H9 (cell line): ENCODE data around the gene GABRD. TPM values are rescaled to one million over a fixed set of nuclear protein-coding genes. Genes with fewer than 3 reads are reported as not detected.

ENCODE experiments used
- DNase-seq: peaks from one replicate; pipeline ENCODE4 v3.0.0-alpha.2; 2017
- H2AFZ ChIP-seq: one replicate; pipeline ENCODE4 v1.6.1; 2013; ENCODE audit warnings: mild to moderate bottlenecking, low read length, control low read depth, moderate library complexity
- H2AK5ac ChIP-seq: 2 replicates; pipeline ENCODE4 v1.6.1; 2013; ENCODE audit warnings: low read length, control low read depth, mixed read lengths; ENCODE audit not compliant: insufficient read length
- H2BK120ac ChIP-seq: one replicate; pipeline ENCODE4 v1.6.1; 2013; ENCODE audit warnings: low read depth, mild to moderate bottlenecking, low read length, control low read depth, inconsistent platforms; ENCODE audit not compliant: poor library complexity, severe bottlenecking
- H2BK12ac ChIP-seq: 2 replicates; pipeline ENCODE4 v1.6.1; 2013; ENCODE audit warnings: low read length, control low read depth, mixed read lengths, low read depth; ENCODE audit not compliant: insufficient read length
- H2BK15ac ChIP-seq: 2 replicates; pipeline ENCODE4 v1.6.1; 2013; ENCODE audit warnings: low read depth, low read length, control low read depth
- H2BK20ac ChIP-seq: one replicate; pipeline ENCODE4 v1.6.1; 2013; ENCODE audit warnings: low read depth, mild to moderate bottlenecking, low read length, control low read depth, inconsistent platforms; ENCODE audit not compliant: poor library complexity, severe bottlenecking
- H2BK5ac ChIP-seq: 2 replicates; pipeline ENCODE4 v1.6.1; 2013; ENCODE audit warnings: low read length, control low read depth, mixed read lengths; ENCODE audit not compliant: insufficient read length
- H3K14ac ChIP-seq: 2 replicates; pipeline ENCODE4 v1.6.1; 2013; ENCODE audit warnings: low read length, control low read depth; ENCODE audit not compliant: insufficient read depth
- H3K18ac ChIP-seq: 2 replicates; pipeline ENCODE4 v1.6.1; 2013; ENCODE audit warnings: low read depth, mild to moderate bottlenecking, mixed read lengths, low read length, control low read depth; ENCODE audit not compliant: insufficient read length
- H3K23ac ChIP-seq: 2 replicates; pipeline ENCODE4 v1.6.1; 2013; ENCODE audit warnings: low read length, control low read depth, mixed read lengths, low read depth; ENCODE audit not compliant: insufficient read length
- H3K23me2 ChIP-seq: 2 replicates; pipeline ENCODE4 v1.6.1; 2013; ENCODE audit warnings: low read depth, mild to moderate bottlenecking, mixed read lengths, low read length, control low read depth; ENCODE audit not compliant: insufficient read length, poor library complexity, severe bottlenecking
- H3K27ac ChIP-seq: 2 replicates; pipeline ENCODE4 v1.5.1; 2013; ENCODE audit warnings: low read length, control low read depth, mixed read lengths, low read depth; ENCODE audit not compliant: insufficient read length
- H3K27me3 ChIP-seq: 2 replicates; pipeline ENCODE4 v1.6.1; 2013; ENCODE audit warnings: low read length, control low read depth, inconsistent platforms; ENCODE audit not compliant: insufficient read depth
- H3K4ac ChIP-seq: 2 replicates; pipeline ENCODE4 v1.6.1; 2013; ENCODE audit warnings: low read depth, mild to moderate bottlenecking, control low read depth, inconsistent platforms, low read length, moderate library complexity
- H3K4me1 ChIP-seq: 2 replicates; pipeline ENCODE4 v1.6.1; 2013; ENCODE audit warnings: low read length, control low read depth, inconsistent platforms; ENCODE audit not compliant: insufficient read depth
- H3K4me2 ChIP-seq: 2 replicates; pipeline ENCODE4 v1.6.1; 2013; ENCODE audit warnings: low read length, control low read depth, mixed read lengths; ENCODE audit not compliant: insufficient read length, insufficient read depth
- H3K56ac ChIP-seq: 2 replicates; pipeline ENCODE4 v1.6.1; 2013; ENCODE audit warnings: low read depth, mild to moderate bottlenecking, mixed read lengths, low read length, control low read depth; ENCODE audit not compliant: insufficient read length
- H3K79me1 ChIP-seq: 2 replicates; pipeline ENCODE4 v1.6.1; 2013; ENCODE audit warnings: low read depth, mild to moderate bottlenecking, moderate library complexity, low read length, control low read depth, inconsistent platforms; ENCODE audit not compliant: insufficient read depth, poor library complexity, severe bottlenecking
- H3K79me2 ChIP-seq: 2 replicates; pipeline ENCODE4 v1.6.1; 2013; ENCODE audit warnings: low read length, control low read depth, inconsistent platforms; ENCODE audit not compliant: insufficient read depth
- H3K9ac ChIP-seq: 2 replicates; pipeline ENCODE4 v1.6.1; 2013; ENCODE audit warnings: low read length, control low read depth, mixed read lengths; ENCODE audit not compliant: insufficient read length; ENCODE audit errors: extremely low read depth
- H3K9me3 ChIP-seq: one replicate; pipeline ENCODE4 v1.6.1; 2013; ENCODE audit warnings: low read depth, low read length, inconsistent platforms; ENCODE audit not compliant: control insufficient read depth
- H3T11ph ChIP-seq: one replicate; pipeline ENCODE4 v1.6.1; 2013; ENCODE audit warnings: mild to moderate bottlenecking, low read length, control low read depth, inconsistent platforms
- H4K20me1 ChIP-seq: one replicate; pipeline ENCODE4 v1.6.1; 2013; ENCODE audit not compliant: control insufficient read depth, insufficient read length, insufficient read depth
- H4K5ac ChIP-seq: 2 replicates; pipeline ENCODE4 v1.6.1; 2013; ENCODE audit warnings: low read depth, mild to moderate bottlenecking, mixed read lengths, low read length, control low read depth; ENCODE audit not compliant: insufficient read length
- H4K8ac ChIP-seq: replicated peaks from 2 replicates; pipeline ENCODE4 v1.6.1; 2013; ENCODE audit warnings: low read length, control low read depth, mixed read lengths, low read depth; ENCODE audit not compliant: insufficient read length
- H4K91ac ChIP-seq: 2 replicates; pipeline ENCODE4 v1.6.1; 2013; ENCODE audit warnings: low read depth, mild to moderate bottlenecking, moderate library complexity, mixed read lengths, low read length, control low read depth; ENCODE audit not compliant: insufficient read length
- H3K27ac Mint-ChIP-seq, 3 experiments: 2 replicates in 2 of 3; 3 replicates in 1 of 3; pipeline ENCODE4 v1.8.0; 2020 to 2021; ENCODE audit warnings: mixed read lengths in 3 of 3, mild to moderate bottlenecking in 1 of 3, moderate library complexity in 1 of 3
- H3K27me3 Mint-ChIP-seq: 2 replicates; pipeline ENCODE4 v1.8.0; 2021; ENCODE audit warnings: low read depth, mild to moderate bottlenecking, moderate library complexity, mixed read lengths
- H3K36me3 Mint-ChIP-seq, 3 experiments: 2 replicates in 2 of 3; 3 replicates in 1 of 3; pipeline ENCODE4 v1.8.0; 2020 to 2021; ENCODE audit warnings: low read depth in 3 of 3, mixed read lengths in 3 of 3; ENCODE audit not compliant: insufficient read depth in 1 of 3
- H3K4me1 Mint-ChIP-seq, 2 experiments: 2 replicates each; pipeline ENCODE4 v1.8.0; 2020; ENCODE audit warnings: mixed read lengths in 2 of 2
- H3K4me3 Mint-ChIP-seq, 2 experiments: 2 replicates in 1 of 2; 3 replicates in 1 of 2; pipeline ENCODE4 v1.8.0; 2020 to 2021; ENCODE audit warnings: mild to moderate bottlenecking in 2 of 2, mixed read lengths in 2 of 2, moderate library complexity in 1 of 2
- H3K9me3 Mint-ChIP-seq, 2 experiments: 2 replicates in 1 of 2; 3 replicates in 1 of 2; pipeline ENCODE4 v1.8.0; 2020; ENCODE audit warnings: mild to moderate bottlenecking in 2 of 2, mixed read lengths in 2 of 2, moderate library complexity in 1 of 2
- WGBS: extraction: QIAGEN DNeasy Blood & Tissue Kit; methylation state at CpG from one replicate; pipeline ENCODE4 v1.1.7; 2013; ENCODE audit warnings: missing lambda C conversion rate, low lambda C conversion rate, mixed read lengths; ENCODE audit not compliant: insufficient read length; ENCODE audit errors: extremely low coverage; 5-methylcytosine and 5-hydroxymethylcytosine counted together
- total RNA-seq: library from RNA; stranded (reverse); gene quantifications from 2 replicates; pipeline ENCODE4 v1.2.1, GENCODE V29; 2021
- TF ChIP-seq, protein P1 (sequence below): fragments of 200-600 bp; sonication (generic); conservative IDR thresholded peaks from 3 replicates; pipeline ENCODE4 v1.8.0; 2021; ENCODE audit warnings: antibody characterized with exemption, mild to moderate bottlenecking

Gene GABRD
- total RNA-seq, 1 experiment from 2014 or later = 0.59 TPM

DNA sequence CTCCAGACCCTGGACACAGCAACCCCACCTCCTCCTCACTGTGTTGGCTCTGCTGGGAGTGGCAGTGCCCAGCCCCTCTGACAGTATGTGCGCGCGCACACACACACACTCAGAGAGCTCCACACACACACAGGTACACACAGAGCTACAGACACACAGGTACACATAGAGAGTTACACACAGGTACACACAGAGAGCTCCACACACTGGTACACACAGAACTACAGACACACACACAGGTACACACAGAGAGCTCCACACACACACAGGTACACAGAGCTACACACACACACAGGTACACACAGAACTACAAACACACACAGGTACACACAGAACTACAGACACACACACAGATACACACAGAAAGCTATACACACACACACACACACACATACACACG, 24.7 kb downstream of the GABRD start:
- no peaks in the 10 kb centered on the region for H3K4me1 ChIP-seq
- peaks cover 3% of the 10 kb centered on the region for H3K23me2 ChIP-seq
- no peaks in the 10 kb centered on the region for H3K27me3 ChIP-seq
- peak overlapping the region in 1 of 2 experiments; percentile 33; a peak in 2 of 5 replicates for H3K4me3 Mint-ChIP-seq
- WGBS = no CpG with 5 or more reads among the region's 4 CpGs
- H2BK120ac ChIP-seq = no peak overlapping the region
- no peak overlapping the region; the same call in 1 of the 2 replicates for H3K14ac ChIP-seq
- H2BK5ac ChIP-seq = no peak overlapping the region
- H3K4me1 Mint-ChIP-seq = peaks cover 10 to 27% of the 10 kb centered on the region in 2 experiments
- H4K8ac ChIP-seq = no peak overlapping the region
- no peak overlapping the region for H2BK12ac ChIP-seq
- DNase-seq = no peak
- no peak overlapping the region for H3K56ac ChIP-seq
- no peak overlapping the region for H3K18ac ChIP-seq
- no peak overlapping the region for H2BK15ac ChIP-seq
- no peaks in the 10 kb centered on the region for H4K20me1 ChIP-seq
- H3T11ph ChIP-seq = no peak overlapping the region
- H3K27me3 Mint-ChIP-seq = peaks cover 16% of the 10 kb centered on the region
- H3K27ac ChIP-seq = no peak overlapping the region
- H3K27ac Mint-ChIP-seq = no peak overlapping the region
- no peak overlapping the region for H3K4ac ChIP-seq
- no peak overlapping the region for H3K23ac ChIP-seq
- no peak overlapping the region for H3K4me2 ChIP-seq
- H3K9me3 ChIP-seq = no peaks in the 10 kb centered on the region
- TF ChIP-seq, protein P1, sequence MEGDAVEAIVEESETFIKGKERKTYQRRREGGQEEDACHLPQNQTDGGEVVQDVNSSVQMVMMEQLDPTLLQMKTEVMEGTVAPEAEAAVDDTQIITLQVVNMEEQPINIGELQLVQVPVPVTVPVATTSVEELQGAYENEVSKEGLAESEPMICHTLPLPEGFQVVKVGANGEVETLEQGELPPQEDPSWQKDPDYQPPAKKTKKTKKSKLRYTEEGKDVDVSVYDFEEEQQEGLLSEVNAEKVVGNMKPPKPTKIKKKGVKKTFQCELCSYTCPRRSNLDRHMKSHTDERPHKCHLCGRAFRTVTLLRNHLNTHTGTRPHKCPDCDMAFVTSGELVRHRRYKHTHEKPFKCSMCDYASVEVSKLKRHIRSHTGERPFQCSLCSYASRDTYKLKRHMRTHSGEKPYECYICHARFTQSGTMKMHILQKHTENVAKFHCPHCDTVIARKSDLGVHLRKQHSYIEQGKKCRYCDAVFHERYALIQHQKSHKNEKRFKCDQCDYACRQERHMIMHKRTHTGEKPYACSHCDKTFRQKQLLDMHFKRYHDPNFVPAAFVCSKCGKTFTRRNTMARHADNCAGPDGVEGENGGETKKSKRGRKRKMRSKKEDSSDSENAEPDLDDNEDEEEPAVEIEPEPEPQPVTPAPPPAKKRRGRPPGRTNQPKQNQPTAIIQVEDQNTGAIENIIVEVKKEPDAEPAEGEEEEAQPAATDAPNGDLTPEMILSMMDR = no peak
- H3K9ac ChIP-seq = no peak overlapping the region
- peaks cover 0 to 3% of the 10 kb centered on the region in 2 experiments; a peak in 2 of 5 replicates for H3K9me3 Mint-ChIP-seq
- no peak overlapping the region for H2AK5ac ChIP-seq
- no peak overlapping the region for H4K91ac ChIP-seq
- H2BK20ac ChIP-seq = no peak overlapping the region
- H3K79me2 ChIP-seq = no peaks in the 10 kb centered on the region
- no peaks in the 10 kb centered on the region; a peak in 1 of 7 replicates for H3K36me3 Mint-ChIP-seq
- no peak overlapping the region for H4K5ac ChIP-seq
- H3K79me1 ChIP-seq = no peaks in the 10 kb centered on the region
- H2AFZ ChIP-seq = no peak overlapping the region
